HEK293 (cell line): Measurements from ENCODE around the gene QRICH2.
"Not testable (repeated sequence)": the region's sequence is repeated elsewhere in the genome, so short reads cannot be mapped to it uniquely, and the experiment has no call there.

Experiments
- CTCF ChIA-PET: fragments of 350-600 bp; formaldehyde crosslinking; extraction: SDS; loops from one replicate; lab custom pipeline; 2021; ENCODE audit warnings: antibody characterized with exemption; lab: Yijun Ruan, JAX
- POLR2A ChIA-PET: fragments of 300-600 bp; formaldehyde crosslinking; extraction: SDS; loops from one replicate; lab custom pipeline; 2020; ENCODE audit warnings: antibody characterized with exemption, inconsistent platforms; lab: Yijun Ruan, JAX
- H3K27ac ChIP-seq: fragments of 200-500 bp; sonication (Bioruptor generic); 2 replicates; pipeline ENCODE4 v1.5.1; 2014; ENCODE audit warnings: low read depth, low read length, control low read depth, inconsistent platforms; ENCODE audit errors: extremely low read depth
- H3K36me3 ChIP-seq, 2 experiments: fragments of 200-500 bp in 1 of 2; sonication (Bioruptor generic) in 1 of 2; 1 replicate in 1 of 2; 2 replicates in 1 of 2; pipeline ENCODE4 v1.5.1; 2014 to 2017; ENCODE audit warnings: inconsistent platforms in 2 of 2, low read length in 2 of 2; ENCODE audit not compliant: control insufficient read depth in 2 of 2, insufficient read depth in 1 of 2
- H3K4me1 ChIP-seq: fragments of 200-500 bp; sonication (Bioruptor generic); 2 replicates; pipeline ENCODE4 v1.5.1; 2014; ENCODE audit warnings: mild to moderate bottlenecking, low read length, inconsistent platforms; ENCODE audit not compliant: control insufficient read depth, insufficient read depth
- H3K4me3 ChIP-seq: 2 replicates; pipeline ENCODE4 v1.5.1; 2011; ENCODE audit warnings: low read depth, mild to moderate bottlenecking, control low read depth, low read length, moderate library complexity
- H3K9me3 ChIP-seq: fragments of 200-500 bp; sonication (Bioruptor generic); 2 replicates; pipeline ENCODE4 v1.5.1; 2014; ENCODE audit warnings: low read depth, low read length, inconsistent platforms; ENCODE audit not compliant: control insufficient read depth, insufficient read depth
- HOXA7 ChIP-seq: sonication (generic); formaldehyde crosslinking; IDR thresholded peaks from 2 replicates; pipeline ENCODE4 v1.8.1; 2022; ENCODE audit warnings: missing genetic modification reagents, borderline replicate concordance
- MYNN ChIP-seq: fragments of 450-650 bp; formaldehyde crosslinking; IDR thresholded peaks from 2 replicates; pipeline ENCODE4 v1.5.1; 2016; ENCODE audit warnings: missing biosample characterization, missing genetic modification characterization, borderline replicate concordance
- TSHZ1 ChIP-seq: fragments of 450-650 bp; formaldehyde crosslinking; IDR thresholded peaks from 2 replicates; pipeline ENCODE4 v1.5.1; 2016; ENCODE audit warnings: missing biosample characterization, missing genetic modification characterization, borderline replicate concordance
- ZBTB17 ChIP-seq: fragments of 450-650 bp; formaldehyde crosslinking; IDR thresholded peaks from 2 replicates; pipeline ENCODE4 v1.5.1; 2016; ENCODE audit warnings: missing biosample characterization, missing genetic modification characterization
- ZFP41 ChIP-seq: fragments of 450-650 bp; formaldehyde crosslinking; IDR thresholded peaks from 2 replicates; pipeline ENCODE4 v1.5.1; 2016; ENCODE audit warnings: missing biosample characterization, missing genetic modification characterization, borderline replicate concordance
- ZNF223 ChIP-seq: fragments of 450-650 bp; formaldehyde crosslinking; IDR thresholded peaks from 2 replicates; pipeline ENCODE4 v1.5.1; 2016; ENCODE audit warnings: missing biosample characterization, missing genetic modification characterization
- ZNF394 ChIP-seq: fragments of 450-650 bp; formaldehyde crosslinking; IDR thresholded peaks from 2 replicates; pipeline ENCODE4 v1.5.1; 2016; ENCODE audit warnings: missing biosample characterization, missing genetic modification characterization, mild to moderate bottlenecking, moderate library complexity, borderline replicate concordance
- ZNF518A ChIP-seq: fragments of 450-650 bp; formaldehyde crosslinking; conservative IDR thresholded peaks from 2 replicates; pipeline ENCODE4 v1.5.1; 2016; ENCODE audit warnings: low read depth, missing biosample characterization, missing genetic modification characterization
- ZNF639 ChIP-seq: fragments of 450-650 bp; formaldehyde crosslinking; IDR thresholded peaks from 2 replicates; pipeline ENCODE4 v1.5.1; 2016; ENCODE audit warnings: missing biosample characterization, missing genetic modification characterization
- ZNF76 ChIP-seq: fragments of 450-650 bp; formaldehyde crosslinking; IDR thresholded peaks from 2 replicates; pipeline ENCODE4; 2016; ENCODE audit warnings: low read depth, missing biosample characterization, missing genetic modification characterization, borderline replicate concordance
- ZNF792 ChIP-seq: fragments of 450-650 bp; formaldehyde crosslinking; IDR thresholded peaks from 2 replicates; pipeline ENCODE4 v1.5.1; 2016; ENCODE audit warnings: missing biosample characterization, missing genetic modification characterization

The QRICH2 gene

GRCh38 chr17:76253841-76254240 lies 54.2 kb downstream of the QRICH2 start:
- ChIA-PET CTCF (no interaction called here), POLR2A (interaction anchor here (0.6 kb wide), 1 partner anchor 102 kb away, joined by 9 read pairs; no protein-coding TSS in a partner anchor)
- Histone ChIP-seq H3K9me3 (no peaks in the 10 kb centered on the region), H3K27ac (no peak overlapping the region), H3K4me1 (no peaks in the 10 kb centered on the region), H3K36me3 (no peaks in the 10 kb centered on the region), H3K4me3 (no peak overlapping the region)
- no peak for TF ChIP-seq TSHZ1 (tag by site-specific recombination)
- TF ChIP-seq ZNF639 (tag by site-specific recombination) = no peak
- TF ChIP-seq ZNF792 (tag by site-specific recombination) = no peak
- TF ChIP-seq ZNF223 (tag by site-specific recombination) = no peak
- TF ChIP-seq ZNF518A (tag by site-specific recombination) = no peak
- TF ChIP-seq HOXA7 (CRISPR knock-in tag) = no peak
- TF ChIP-seq ZBTB17 (tag by site-specific recombination) = no peak
- TF ChIP-seq MYNN (tag by site-specific recombination) = no peak
- no peak for TF ChIP-seq ZFP41 (tag by site-specific recombination)
- no peak for TF ChIP-seq ZNF394
- TF ChIP-seq ZNF76 = no peak

GRCh38 chr17:76252967-76253766 lies 54.9 kb downstream of the QRICH2 start:
- CTCF ChIA-PET = interaction anchor here (0.7 kb wide), 1 partner anchor 103 kb away, joined by 3 read pairs; no protein-coding TSS in a partner anchor
- POLR2A ChIA-PET, H3K4me3 ChIP-seq, H3K27ac ChIP-seq, H3K9me3 ChIP-seq, H3K36me3 ChIP-seq, H3K4me1 ChIP-seq: not testable (repeated sequence)
